ENCODE measurements around the gene ZCCHC17. TPM values are rescaled to one million over a fixed set of nuclear protein-coding genes. Genes with fewer than 3 reads are reported as not detected.

ZCCHC17 gene
- total RNA-seq, 2 donors from 2014 or later, result 35.3 to 37.8 TPM

DNA sequence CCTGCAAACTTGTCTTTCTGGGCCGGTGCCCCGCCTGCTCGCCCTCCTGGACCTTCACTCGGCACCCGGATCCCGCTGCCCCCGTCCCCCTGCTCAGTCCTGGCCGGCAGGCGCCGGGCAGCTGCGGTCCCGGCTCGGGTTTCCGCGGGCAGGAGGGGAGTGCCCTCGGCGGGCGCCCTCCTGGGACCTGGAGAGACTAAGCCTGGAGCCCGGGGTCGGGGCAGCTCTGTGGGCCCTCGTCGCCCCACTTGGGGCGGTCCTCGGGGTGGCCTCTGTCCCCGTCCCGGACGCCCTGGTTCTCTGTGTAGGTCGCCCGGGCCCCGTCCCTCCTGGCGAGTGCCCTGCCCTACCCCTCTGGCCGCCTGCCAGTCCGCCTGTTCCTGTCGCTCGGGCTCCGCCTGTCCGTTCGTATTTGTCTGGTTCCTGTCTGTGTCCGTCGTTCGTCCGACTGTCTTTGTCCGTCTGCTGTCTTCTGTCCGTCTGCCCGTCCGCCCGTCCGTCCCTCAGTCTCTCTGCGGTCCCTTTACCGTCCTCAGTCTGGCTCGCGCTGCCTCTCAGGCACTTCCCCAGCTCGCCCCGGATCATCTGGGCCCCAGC is 116.7 kb downstream of the ZCCHC17 start:
- ATAC-seq (peak; percentile 39 to 61), DNase-seq (ENCODE audit: low spot score) (no peak)
- no peak overlapping the region for H3K27ac Mint-ChIP-seq
- peaks cover 6 to 8% of the 10 kb centered on the region in 2 donors for H3K4me1 Mint-ChIP-seq (ENCODE audit: low read depth in 2 of 2)
- no peaks in the 10 kb centered on the region for H3K9me3 Mint-ChIP-seq
- peaks cover 58 to 59% of the 10 kb centered on the region in 2 donors for H3K27me3 Mint-ChIP-seq
- peaks cover 6% of the 10 kb centered on the region for H3K36me3 Mint-ChIP-seq
- peak overlapping the region; percentile 93 for H3K4me3 Mint-ChIP-seq

Other genes starting within 250 kb of the ZCCHC17 start
- gene PUM1, start 231.3 kb upstream of the ZCCHC17 start, total RNA-seq, result 100 to 1,000 TPM; 134 to 180 TPM
- not detected for gene NKAIN1, start 57.1 kb upstream of the ZCCHC17 start, total RNA-seq
- 100 to 1,000 TPM in 1 of 2 donors, 10 to 100 TPM in 1; 81.1 to 107 TPM for gene SNRNP40, start 244 bp upstream of the ZCCHC17 start, total RNA-seq
- not detected for gene FABP3, start 76.0 kb downstream of the ZCCHC17 start, total RNA-seq
- under 1 TPM; 0.19 to 0.56 TPM for gene SERINC2, start 116.2 kb downstream of the ZCCHC17 start, total RNA-seq

Measured in natural killer cell treated with Interleukin-12 subunit alpha and Interleukin-12 subunit beta and Interleukin-15 and Interleukin-18, amount 100 ng/mL, for 72 hours (primary cell).